NCI-H748 treated with DMSO at 0.1 percent for 48 hours (cell line): Measurements from ENCODE around the gene SMIM13.
"Not testable (repeated sequence)": the region's sequence is repeated elsewhere in the genome, so short reads cannot be mapped to it uniquely, and the experiment has no call there.

Experiments
- DNase-seq: peaks from one replicate; lab custom pipeline; 2025; lab: John Stamatoyannopoulos, UW

The SMIM13 gene

GRCh38 chr6:11083956-11084355, 9.7 kb upstream of the SMIM13 start:
- DNase-seq = no peak

GRCh38 chr6:11085758-11086435, 7.7 kb upstream of the SMIM13 start:
- DNase-seq = no peak

GRCh38 chr6:11087141-11087812, 6.4 kb upstream of the SMIM13 start:
- DNase-seq = not testable (repeated sequence)

GRCh38 chr6:11089695-11090094, 3.9 kb upstream of the SMIM13 start:
- no peak for DNase-seq

- not testable (repeated sequence) for DNase-seq
Observed at GRCh38 chr6:11091141-11091540, 2.5 kb upstream of the SMIM13 start.

- DNase-seq = peak; percentile 65
Observed at GRCh38 chr6:11092668-11093375, 812 bp upstream of the SMIM13 start.

GRCh38 chr6:11093376-11093625, 333 bp upstream of the SMIM13 start:
- no peak for DNase-seq

GRCh38 chr6:11094411-11094851, 797 bp downstream of the SMIM13 start:
- peak; percentile 53 for DNase-seq

- DNase-seq = no peak
Observed at GRCh38 chr6:11094941-11095340, 1.3 kb downstream of the SMIM13 start.

GRCh38 chr6:11096109-11096508, 2.5 kb downstream of the SMIM13 start:
- DNase-seq = peak; percentile 21

GRCh38 chr6:11097476-11097875, 3.8 kb downstream of the SMIM13 start:
- DNase-seq = no peak

GRCh38 chr6:11098004-11098403, 4.4 kb downstream of the SMIM13 start:
- DNase-seq = no peak

GRCh38 chr6:11101417-11101816, 7.8 kb downstream of the SMIM13 start:
- no peak for DNase-seq

- no peak for DNase-seq
Observed at GRCh38 chr6:11103065-11103464, 9.4 kb downstream of the SMIM13 start.

GRCh38 chr6:11108726-11109125, 15.1 kb downstream of the SMIM13 start:
- no peak for DNase-seq

- DNase-seq = no peak
Observed at GRCh38 chr6:11110921-11111768, 17.5 kb downstream of the SMIM13 start, which contains the start of gene ERVFRD-1. ERVFRD-1 (minus strand) TSS chr6:11111725; CDS start chr6:11105310, 6,415 bp downstream.

GRCh38 chr6:11111769-11112437, 18.3 kb downstream of the SMIM13 start:
- DNase-seq = no peak

GRCh38 chr6:11113038-11113437, 19.4 kb downstream of the SMIM13 start:
- no peak for DNase-seq

- not testable (repeated sequence) for DNase-seq
Observed at GRCh38 chr6:11115808-11116536, 22.3 kb downstream of the SMIM13 start.

- peak; percentile 90 for DNase-seq
Observed at GRCh38 chr6:11120271-11121005, 26.8 kb downstream of the SMIM13 start.
